Gastrocnemius medialis (tissue), 4 donors: Measurements from ENCODE around the gene PAQR6. TPM values are rescaled to one million over a fixed set of nuclear protein-coding genes. Genes with fewer than 3 reads are reported as not detected.

Experiments
- ATAC-seq, 2 donors: fragments of 150-250 bp; one replicate each; pipeline ENCODE4 v1.9.1; 2016
- DNase-seq, 2 donors: peaks; one replicate each; pipeline ENCODE4 v3.0.0-alpha.2; 2019
- H3K27ac ChIP-seq, 4 donors: fragments of 200-600 bp; sonication (generic); 1 replicate in 1 of 4; 2 replicates in 3 of 4; pipeline ENCODE4 v1.5.1; 2016 to 2018; ENCODE audit warnings: mild to moderate bottlenecking in 2 of 4, moderate library complexity in 1 of 4
- H3K27me3 ChIP-seq, 3 donors: fragments of 200-600 bp; sonication (generic) in 2 of 3; 1 replicate in 1 of 3; 2 replicates in 2 of 3; pipeline versions ENCODE4 v1.5.1 to v1.6.0; 2016 to 2019; ENCODE audit warnings: mild to moderate bottlenecking in 1 of 3, moderate library complexity in 1 of 3
- H3K36me3 ChIP-seq, 2 donors: fragments of 200-600 bp; sonication (generic) in 1 of 2; one replicate each; pipeline ENCODE4 v1.5.1; 2017 to 2018
- H3K4me1 ChIP-seq, 2 donors: fragments of 200-600 bp; sonication (generic) in 1 of 2; one replicate each; pipeline ENCODE4 v1.5.1; 2016 to 2017; ENCODE audit warnings: mild to moderate bottlenecking in 2 of 2
- H3K4me3 ChIP-seq, 4 donors: fragments of 200-600 bp; sonication (generic) in 3 of 4; 1 replicate in 1 of 4; 2 replicates in 3 of 4; pipeline ENCODE4 v1.5.1; 2016 to 2019; ENCODE audit warnings: mild to moderate bottlenecking in 2 of 4
- H3K9me3 ChIP-seq, 3 donors: fragments of 200-600 bp; sonication (generic) in 2 of 3; 1 replicate in 1 of 3; 2 replicates in 2 of 3; pipeline ENCODE4 v1.5.1; 2016 to 2019
- POLR2A ChIP-seq, 2 donors: fragments of 450-650 bp; IDR thresholded peaks; one replicate each; pipeline ENCODE4 v1.6.1; 2017; ENCODE audit warnings: antibody characterized with exemption in 2 of 2, mild to moderate bottlenecking in 2 of 2, moderate library complexity in 2 of 2
- in situ Hi-C, 4 donors: fragments of 200-750 bp; cut with MboI; loops; one replicate each; pipeline versions ENCODE4 v1.15.0 to v1.8.0; 2017; ENCODE audit warnings: low sequenced_read_pairs in 4 of 4
- intact Hi-C: fragments of 100-400 bp; cut with DNase I; formaldehyde crosslinking; loops from one replicate; pipeline ENCODE4 v1.15.1; 2023; ENCODE audit warnings: low total_unique reads
- total RNA-seq, 4 donors: library from RNA; depleted of rRNA; stranded (reverse); fragments of >200 nt; gene quantifications; one replicate each; pipeline versions ENCODE4 v1.1.0 to v1.2.3, GENCODE V29; 2016
- TF ChIP-seq, protein P1 (sequence below), 5 experiments: fragments of 450-650 bp in 3 of 5; fragments of 200-600 bp in 2 of 5; sonication (generic) in 2 of 5; IDR thresholded peaks in 4 of 5; conservative IDR thresholded peaks in 1 of 5; 1 replicate in 4 of 5; 2 replicates in 1 of 5; pipeline ENCODE4 v1.5.1; 2016 to 2019; ENCODE audit warnings: antibody characterized with exemption in 5 of 5, mild to moderate bottlenecking in 3 of 5, moderate library complexity in 3 of 5

Gene PAQR6
- total RNA-seq, 4 donors from 2014 or later: 0.16 to 0.46 TPM; not detected in 2

DNA sequence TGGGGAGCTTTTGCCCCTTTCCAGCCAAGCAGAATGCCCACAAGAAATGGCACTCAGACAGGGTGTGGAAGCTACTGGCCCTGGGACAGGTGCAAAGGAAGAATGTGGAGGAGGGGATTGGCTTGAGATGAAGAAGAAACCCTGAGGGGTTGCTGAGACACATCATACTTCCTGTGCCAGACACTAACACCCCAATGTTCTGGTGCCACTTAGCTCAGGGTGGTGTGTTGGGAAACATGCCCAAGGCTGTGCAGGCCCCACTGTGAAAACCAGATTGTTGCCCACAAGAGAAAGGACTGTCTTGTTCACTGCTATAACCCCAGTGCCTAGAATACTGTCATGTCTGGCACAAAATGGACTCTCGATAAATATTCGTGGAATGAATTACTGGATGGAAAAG lies 9.9 kb upstream of the PAQR6 start:
- no peak for TF ChIP-seq POLR2A (IDR thresholded peaks at IDR 0.05)
- in situ Hi-C loops: no loop called here

DNA sequence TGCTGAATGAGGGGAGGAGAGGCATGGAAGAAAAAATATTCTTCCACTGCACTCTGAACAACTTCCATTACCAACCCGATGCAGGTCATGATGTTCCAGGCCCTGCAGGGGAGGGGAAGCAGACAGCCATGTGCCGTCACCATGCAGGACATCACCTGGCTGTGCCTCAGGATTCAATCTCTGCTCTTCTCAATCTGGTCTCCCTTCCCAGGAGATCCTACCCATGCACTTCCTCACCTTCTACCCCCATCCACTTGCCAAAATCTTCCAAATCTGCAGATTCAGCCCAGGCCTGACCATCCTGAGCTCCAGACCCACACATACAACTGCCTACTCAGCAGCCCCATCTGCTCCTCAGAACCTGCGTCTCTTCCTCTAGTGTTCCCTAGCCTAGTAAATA lies 5.8 kb upstream of the PAQR6 start:
- intact Hi-C loops (no loop called here), in situ Hi-C loops (no loop called here)
- H3K36me3 ChIP-seq: peaks cover 7 to 86% of the 10 kb centered on the region in 2 donors
- no peaks in the 10 kb centered on the region for H3K27me3 ChIP-seq
- no peaks in the 10 kb centered on the region for H3K4me1 ChIP-seq
- H3K4me3 ChIP-seq: no peak overlapping the region
- ATAC-seq: no peak
- DNase-seq: no peak
- H3K9me3 ChIP-seq: no peaks in the 10 kb centered on the region
- no peak overlapping the region for H3K27ac ChIP-seq
- TF ChIP-seq, protein P1, sequence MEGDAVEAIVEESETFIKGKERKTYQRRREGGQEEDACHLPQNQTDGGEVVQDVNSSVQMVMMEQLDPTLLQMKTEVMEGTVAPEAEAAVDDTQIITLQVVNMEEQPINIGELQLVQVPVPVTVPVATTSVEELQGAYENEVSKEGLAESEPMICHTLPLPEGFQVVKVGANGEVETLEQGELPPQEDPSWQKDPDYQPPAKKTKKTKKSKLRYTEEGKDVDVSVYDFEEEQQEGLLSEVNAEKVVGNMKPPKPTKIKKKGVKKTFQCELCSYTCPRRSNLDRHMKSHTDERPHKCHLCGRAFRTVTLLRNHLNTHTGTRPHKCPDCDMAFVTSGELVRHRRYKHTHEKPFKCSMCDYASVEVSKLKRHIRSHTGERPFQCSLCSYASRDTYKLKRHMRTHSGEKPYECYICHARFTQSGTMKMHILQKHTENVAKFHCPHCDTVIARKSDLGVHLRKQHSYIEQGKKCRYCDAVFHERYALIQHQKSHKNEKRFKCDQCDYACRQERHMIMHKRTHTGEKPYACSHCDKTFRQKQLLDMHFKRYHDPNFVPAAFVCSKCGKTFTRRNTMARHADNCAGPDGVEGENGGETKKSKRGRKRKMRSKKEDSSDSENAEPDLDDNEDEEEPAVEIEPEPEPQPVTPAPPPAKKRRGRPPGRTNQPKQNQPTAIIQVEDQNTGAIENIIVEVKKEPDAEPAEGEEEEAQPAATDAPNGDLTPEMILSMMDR (IDR thresholded peaks at IDR 0.05 in 4 of 5, conservative IDR thresholded peaks at IDR 0.05 in 1 of 5): no peak
- no peak for TF ChIP-seq POLR2A (IDR thresholded peaks at IDR 0.05)

More for the DNA sequence above, 9.9 kb upstream of the PAQR6 start:
- H3K4me3 ChIP-seq: no peak overlapping the region
- intact Hi-C loops: no loop called here
- H3K36me3 ChIP-seq: peaks cover 7 to 88% of the 10 kb centered on the region in 2 donors
- no peak overlapping the region for H3K27ac ChIP-seq
- ATAC-seq: no peak
- no peaks in the 10 kb centered on the region for H3K9me3 ChIP-seq
- no peak for DNase-seq
- H3K27me3 ChIP-seq: no peaks in the 10 kb centered on the region
- H3K4me1 ChIP-seq: no peaks in the 10 kb centered on the region

DNA sequence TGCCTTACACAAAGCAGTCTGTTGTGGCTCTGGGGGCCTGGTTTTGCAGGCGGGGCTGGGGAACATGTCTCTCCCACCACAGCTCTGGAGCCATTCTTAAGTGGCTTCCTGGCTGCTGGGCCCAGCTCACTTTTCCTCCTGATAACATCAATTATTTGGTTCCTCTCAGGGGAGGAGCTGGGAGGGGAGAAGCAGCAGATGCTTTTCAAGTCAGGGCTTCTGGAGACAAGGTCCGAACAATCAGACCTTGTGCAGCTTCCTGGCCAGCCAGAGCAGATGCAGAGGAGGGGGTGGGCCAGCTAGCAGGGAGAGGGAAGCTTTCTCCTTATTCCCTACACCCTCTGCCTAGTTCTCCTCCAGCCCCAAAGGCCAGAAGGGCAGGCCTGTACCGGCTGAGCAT lies 3.7 kb upstream of the PAQR6 start:
- ATAC-seq (peak in 1 of 2 donors; percentile 38), DNase-seq (no peak)
- TF ChIP-seq, protein P1 (IDR thresholded peaks at IDR 0.05 in 4 of 5, conservative IDR thresholded peaks at IDR 0.05 in 1 of 5): no peak
- TF ChIP-seq POLR2A (IDR thresholded peaks at IDR 0.05): no peak
- Histone ChIP-seq H3K36me3 (peaks cover 3 to 69% of the 10 kb centered on the region in 2 donors), H3K27me3 (peaks cover 0 to 2% (median 0%) of the 10 kb centered on the region in 3 donors), H3K4me3 (no peak overlapping the region), H3K4me1 (peaks cover 0 to 7% of the 10 kb centered on the region in 2 donors), H3K9me3 (no peaks in the 10 kb centered on the region), H3K27ac (peak overlapping the region in 1 of 4 donors; percentile 20)
- intact Hi-C loops (no loop called here), in situ Hi-C loops (no loop called here)

DNA sequence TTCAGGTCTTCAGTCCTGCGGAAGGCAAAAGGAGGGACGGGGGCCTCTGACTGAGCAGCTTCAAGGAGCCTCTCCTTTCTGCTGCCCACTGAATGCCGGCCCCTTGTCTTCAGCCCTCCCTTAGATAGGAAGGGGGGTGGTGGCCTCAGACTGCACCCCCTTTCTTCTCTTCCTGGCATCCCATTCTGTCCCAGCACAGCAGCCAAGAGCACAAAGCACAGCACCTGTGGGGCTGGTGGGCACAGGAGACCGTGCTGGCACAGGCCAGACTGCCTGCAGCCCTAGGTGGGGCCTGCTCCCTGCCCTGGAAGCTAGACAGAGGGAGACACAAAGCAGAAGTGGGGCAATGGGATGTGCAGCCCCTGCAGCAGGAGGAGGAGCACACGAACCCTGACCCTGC lies 1.7 kb upstream of the PAQR6 start:
- TF ChIP-seq, protein P1 (IDR thresholded peaks at IDR 0.05 in 4 of 5, conservative IDR thresholded peaks at IDR 0.05 in 1 of 5): no peak
- TF ChIP-seq POLR2A (IDR thresholded peaks at IDR 0.05): no peak
- H3K27ac ChIP-seq: no peak overlapping the region
- no peak for ATAC-seq
- no peak overlapping the region for H3K4me3 ChIP-seq
- in situ Hi-C loops (no loop called here), intact Hi-C loops (no loop called here)
- H3K27me3 ChIP-seq: peaks cover 16 to 20% (median 19%) of the 10 kb centered on the region in 3 donors
- DNase-seq: no peak
- peaks cover 0 to 57% of the 10 kb centered on the region in 2 donors for H3K36me3 ChIP-seq
- H3K4me1 ChIP-seq: peaks cover 7 to 10% of the 10 kb centered on the region in 2 donors
- H3K9me3 ChIP-seq: no peaks in the 10 kb centered on the region

DNA sequence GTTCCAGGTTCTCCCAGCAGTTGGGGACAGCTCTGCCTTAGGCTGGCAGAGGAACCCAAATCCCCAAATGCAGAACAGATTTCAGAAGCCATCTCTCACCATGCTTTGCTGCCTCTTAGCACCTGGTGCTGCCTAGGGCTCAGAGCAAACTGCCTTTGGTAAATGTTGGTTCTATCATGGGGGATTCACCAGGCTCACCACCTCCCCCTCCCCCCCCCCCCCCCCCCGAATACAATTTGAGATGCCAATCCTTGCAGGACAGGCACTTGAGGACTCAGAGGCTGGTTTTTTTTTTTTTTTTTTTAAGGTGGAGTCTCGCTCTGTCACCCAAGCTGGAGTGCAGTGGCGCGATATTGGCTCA lies 447 bp upstream of the PAQR6 start:
- Histone ChIP-seq H3K4me3 (no peak overlapping the region), H3K27ac (no peak overlapping the region), H3K27me3 (peaks cover 17 to 20% (median 20%) of the 10 kb centered on the region in 3 donors), H3K9me3 (no peaks in the 10 kb centered on the region), H3K36me3 (peaks cover 0 to 44% of the 10 kb centered on the region in 2 donors), H3K4me1 (peaks cover 7 to 10% of the 10 kb centered on the region in 2 donors)
- no peak for DNase-seq
- ATAC-seq: no peak
- in situ Hi-C loops: no loop called here
- TF ChIP-seq POLR2A (IDR thresholded peaks at IDR 0.05): no peak
- TF ChIP-seq, protein P1 (IDR thresholded peaks at IDR 0.05 in 4 of 5, conservative IDR thresholded peaks at IDR 0.05 in 1 of 5): no peak
- intact Hi-C loops: no loop called here
